GM20000 (cell line): ENCODE data around the gene P2RY14.

ENCODE experiments used
- DNase-seq: peaks from one replicate; pipeline ENCODE4 v3.0.0; 2012; ENCODE audit warnings: low spot score
- CTCF ChIP-seq: IDR thresholded peaks from 2 replicates; pipeline ENCODE4 v1.5.1; 2012; ENCODE audit warnings: mild to moderate bottlenecking, control low read depth; ENCODE audit errors: extremely low read depth, missing control alignments

Gene P2RY14

DNA sequence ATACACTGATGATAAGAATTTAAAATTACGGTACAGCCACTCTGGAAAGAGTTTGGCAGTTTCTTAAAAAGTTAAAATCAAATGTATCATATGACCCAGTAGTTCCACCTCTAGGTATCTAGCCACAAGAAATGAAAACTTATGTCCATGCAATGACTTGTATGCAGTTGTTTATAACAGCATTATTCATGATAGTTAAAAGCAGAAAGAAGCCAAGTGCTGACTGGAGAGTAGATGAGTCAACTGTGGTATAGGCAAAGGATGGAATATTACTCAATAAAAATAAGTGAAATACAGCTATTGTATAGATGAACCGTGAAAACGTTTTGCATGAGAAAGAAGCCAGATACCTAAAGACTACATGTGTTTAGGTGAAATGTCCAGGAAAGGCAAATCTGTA is 23.4 kb upstream of the P2RY14 start:
- no peak for TF ChIP-seq CTCF
- DNase-seq = no peak

DNA sequence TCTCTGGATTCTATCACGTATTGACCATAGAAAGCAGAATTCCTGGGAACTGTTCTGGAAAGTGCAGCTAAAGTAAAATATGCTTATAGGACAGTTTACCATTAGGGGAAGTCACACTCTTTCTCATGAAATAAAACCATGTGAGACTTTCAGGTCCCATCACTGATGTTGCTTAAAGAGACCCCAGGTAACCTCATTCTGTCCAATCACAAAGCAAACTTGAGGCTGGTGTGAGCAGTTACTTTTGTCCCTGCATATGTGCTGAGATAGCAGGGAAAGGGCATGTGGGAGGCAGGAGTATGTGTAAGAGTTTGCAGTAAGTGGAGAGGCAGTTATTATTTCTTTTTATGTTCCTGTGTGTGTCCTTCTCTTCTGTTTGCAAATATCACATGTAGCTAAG is 22.2 kb upstream of the P2RY14 start:
- DNase-seq = no peak
- no peak for TF ChIP-seq CTCF

GRCh38 chr3:151299006-151299405 is 20.7 kb upstream of the P2RY14 start:
- no peak for TF ChIP-seq CTCF
- DNase-seq = no peak

DNA sequence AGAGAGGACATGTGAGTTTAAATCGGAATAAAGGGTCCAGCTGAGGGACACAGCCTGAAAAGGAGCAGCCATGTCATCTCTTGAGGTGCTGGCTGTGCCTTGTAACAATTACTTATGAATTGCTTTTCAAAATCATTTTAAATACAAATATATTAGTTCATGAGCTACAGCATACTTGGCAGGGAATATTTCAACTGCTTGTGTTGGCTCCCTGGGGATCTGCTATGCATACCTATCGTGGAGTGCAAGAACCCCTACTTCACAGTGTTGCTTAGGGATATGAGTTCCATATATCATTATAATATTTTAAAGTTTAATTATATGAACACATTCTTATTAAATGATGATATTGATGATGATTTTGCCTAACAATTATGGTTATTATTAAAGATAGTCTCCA is 19.1 kb upstream of the P2RY14 start:
- DNase-seq = no peak
- TF ChIP-seq CTCF = no peak

GRCh38 chr3:151296226-151296625 is 17.9 kb upstream of the P2RY14 start:
- no peak for DNase-seq
- TF ChIP-seq CTCF = no peak

GRCh38 chr3:151293127-151293526 is 14.8 kb upstream of the P2RY14 start:
- no peak for DNase-seq
- no peak for TF ChIP-seq CTCF

DNA sequence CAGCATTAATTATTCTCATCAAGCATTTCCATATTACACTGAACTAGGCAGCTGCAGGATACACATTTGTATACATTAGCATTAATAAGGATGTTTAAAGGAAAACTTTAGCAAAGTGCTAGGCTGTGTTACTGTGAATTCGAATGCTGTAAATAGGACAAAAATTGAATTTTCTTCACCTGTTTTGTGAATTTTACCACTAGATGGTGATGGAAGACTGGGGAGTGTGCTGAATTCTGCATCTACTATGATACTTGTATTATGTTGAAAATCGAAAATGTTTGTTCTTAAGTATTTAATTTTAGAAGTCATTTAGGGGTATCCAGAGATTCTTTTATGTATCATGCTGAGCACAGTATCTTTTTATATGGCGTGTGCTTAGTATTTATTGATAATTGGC is 12.3 kb upstream of the P2RY14 start:
- DNase-seq = no peak
- TF ChIP-seq CTCF = no peak
